ENCODE data around the gene PPM1E. TPM values are rescaled to one million over a fixed set of nuclear protein-coding genes. Genes with fewer than 3 reads are reported as not detected.

PPM1E gene
- total and polyA plus RNA-seq, 11 donors = 0.20 to 4.0 (median 0.50) TPM

- peak overlapping the region in 3 of 12 donors; percentile 1 to 44 (median 10) for H3K27ac ChIP-seq
- peaks cover 0 to 14% (median 0%) of the 10 kb centered on the region in 12 donors for H3K4me1 ChIP-seq
- no peak for TF ChIP-seq CTCF (IDR thresholded peaks at IDR 0.05)
- no peak for TF ChIP-seq POLR2A (IDR thresholded peaks at IDR 0.05)
- ATAC-seq = no peak
- no peak for DNase-seq
- H3K4me3 ChIP-seq = no peak overlapping the region
- no peaks in the 10 kb centered on the region for H3K9me3 ChIP-seq
- 89 to 97% (median 96%) methylated on average over 7 of the region's 7 CpGs for WGBS, 4 donors
- H3K36me3 ChIP-seq = peaks cover 0 to 41% (median 30%) of the 10 kb centered on the region in 9 donors
- H3K27me3 ChIP-seq = no peaks in the 10 kb centered on the region
- intact Hi-C loops (cut with DNase I) = no loop called here
Measured at GRCh38 chr17:58995247-58995940, 239.7 kb downstream of the PPM1E start.

- Histone ChIP-seq H3K9me3 (no peaks in the 10 kb centered on the region), H3K4me1 (peaks cover 0 to 29% (median 0%) of the 10 kb centered on the region in 12 donors), H3K4me3 (no peak overlapping the region), H3K27me3 (no peaks in the 10 kb centered on the region), H3K27ac (peak overlapping the region in 1 of 12 donors; percentile 79), H3K36me3 (peaks cover 0 to 49% (median 34%) of the 10 kb centered on the region in 9 donors)
- 84 to 93% (median 88%) methylated on average over 4 of the region's 4 CpGs for WGBS, 4 donors
- TF ChIP-seq POLR2A (IDR thresholded peaks at IDR 0.05) = no peak
- TF ChIP-seq CTCF (IDR thresholded peaks at IDR 0.05) = no peak
- ATAC-seq (peak in 1 of 4 donors; percentile 27), DNase-seq (no peak)
- intact Hi-C loops (cut with DNase I) = no loop called here
Measured at GRCh38 chr17:58996968-58997367, 241.3 kb downstream of the PPM1E start.

GRCh38 chr17:58997756-58998553, 242.3 kb downstream of the PPM1E start:
- Histone ChIP-seq H3K27ac (peak overlapping the region in 1 of 12 donors; percentile 79), H3K4me3 (no peak overlapping the region), H3K9me3 (no peaks in the 10 kb centered on the region), H3K4me1 (peaks cover 0 to 39% (median 0%) of the 10 kb centered on the region in 12 donors), H3K36me3 (peaks cover 0 to 49% (median 34%) of the 10 kb centered on the region in 9 donors), H3K27me3 (no peaks in the 10 kb centered on the region)
- ATAC-seq = no peak
- WGBS, 4 donors = 82 to 87% (median 85%) methylated on average over 7 of the region's 7 CpGs
- DNase-seq = no peak
- TF ChIP-seq CTCF (IDR thresholded peaks at IDR 0.05) (no peak), POLR2A (IDR thresholded peaks at IDR 0.05) (no peak)
- intact Hi-C loops (cut with DNase I) = no loop called here

GRCh38 chr17:58998871-58999270, 243.2 kb downstream of the PPM1E start:
- DNase-seq = no peak
- ATAC-seq = no peak
- Histone ChIP-seq H3K36me3 (peaks cover 0 to 45% (median 34%) of the 10 kb centered on the region in 9 donors), H3K4me3 (no peak overlapping the region), H3K4me1 (peaks cover 0 to 40% (median 0%) of the 10 kb centered on the region in 12 donors), H3K9me3 (no peaks in the 10 kb centered on the region), H3K27me3 (no peaks in the 10 kb centered on the region), H3K27ac (no peak overlapping the region)
- intact Hi-C loops (cut with DNase I) = no loop called here
- TF ChIP-seq CTCF (IDR thresholded peaks at IDR 0.05) (no peak), POLR2A (IDR thresholded peaks at IDR 0.05) (no peak)
- WGBS, 4 donors = 86 to 94% (median 90%) methylated on average over 4 of the region's 4 CpGs

Measured in heart left ventricle (tissue), 16 donors.